ENCODE measurements around the gene P3H2. TPM values are rescaled to one million over a fixed set of nuclear protein-coding genes. Genes with fewer than 3 reads are reported as not detected.

Gene P3H2
- total and polyA plus RNA-seq, 9 of the 15 experiments (the other 6 are each of a cell fraction or from before 2014, with no cell fraction given): 0.04 to 0.26 (median 0.22) TPM; not detected in 6

- Histone ChIP-seq H2AFZ (ENCODE audit: low read depth, low read length) (no peak overlapping the region), H3K9me1 (ENCODE audit: control insufficient read depth, insufficient read depth, low read length) (no peaks in the 10 kb centered on the region), H3K4me3 (no peak overlapping the region), H3K4me2 (ENCODE audit: insufficient read depth, low read length) (no peak overlapping the region), H3K79me2 (ENCODE audit: control insufficient read depth, insufficient read depth, low read length) (no peaks in the 10 kb centered on the region), H3K36me3 (ENCODE audit: control insufficient read depth, insufficient read depth, low read length) (no peaks in the 10 kb centered on the region), H4K20me1 (replicated peaks; ENCODE audit: control insufficient read depth, insufficient read depth, low read length) (no peaks in the 10 kb centered on the region), H3K9me3 (replicated peaks; ENCODE audit: control insufficient read depth, insufficient read depth, low read depth, low read length) (no peaks in the 10 kb centered on the region), H3K4me1 (replicated peaks in 1 of 2; ENCODE audit: control insufficient read depth in 2 of 2, insufficient read depth in 2 of 2, low read length in 2 of 2) (no peaks in the 10 kb centered on the region), H3K9ac (ENCODE audit: insufficient read depth in 1 of 2, low read depth in 2 of 2, low read length in 2 of 2) (no peak overlapping the region), H3K27ac (ENCODE audit: extremely low read depth, low read depth, low read length) (no peak overlapping the region), H3K27me3 (ENCODE audit: control insufficient read depth in 2 of 2, insufficient read depth in 2 of 2, low read length in 2 of 2) (no peaks in the 10 kb centered on the region)
- no peak for FAIRE-seq
- in situ Hi-C loops (cut with MboI): no loop called here
- CTCF ChIA-PET (ENCODE audit: low intra/inter-chr PET ratio): no interaction called here
- no peak for DNase-seq (ENCODE audit: extremely low read depth in 1 of 4, low spot score in 3 of 4)
- intact Hi-C loops (cut with micrococcal nuclease): no loop called here
- 0% methylated on average over 4 of the region's 4 CpGs for WGBS (ENCODE audit: insufficient coverage, low coverage, missing lambda C conversion rate)
- POLR2A ChIA-PET: no interaction called here
- TF ChIP-seq ZNF778 (CRISPR knock-in tag; IDR thresholded peaks at IDR 0.05): no peak
- TF ChIP-seq PRMT5 (CRISPR knock-in tag; IDR thresholded peaks at IDR 0.05): no peak
- no peak for TF ChIP-seq CXXC5 (CRISPR knock-in tag; IDR thresholded peaks at IDR 0.05)
- no peak for TF ChIP-seq ZNF764 (CRISPR knock-in tag; IDR thresholded peaks at IDR 0.05; ENCODE audit: low read depth)
- TF ChIP-seq RBM15 (IDR thresholded peaks at IDR 0.05; ENCODE audit: insufficient read depth, low read length): no peak
- no peak for TF ChIP-seq ZNF23 (CRISPR knock-in tag; IDR thresholded peaks at IDR 0.05)
- TF ChIP-seq DLX4 (CRISPR knock-in tag; IDR thresholded peaks at IDR 0.05): no peak
- TF ChIP-seq ARID1B (IDR thresholded peaks at IDR 0.05): no peak
- no peak for TF ChIP-seq CEBPB (tag; IDR thresholded peaks at IDR 0.05)
- no peak for TF ChIP-seq MTA2 (IDR thresholded peaks at IDR 0.05; ENCODE audit: low read depth)
- no peak for TF ChIP-seq ZNF3 (CRISPR knock-in tag; IDR thresholded peaks at IDR 0.05)
- TF ChIP-seq ZNF175 (CRISPR knock-in tag; IDR thresholded peaks at IDR 0.05; ENCODE audit: low read depth): no peak
- TF ChIP-seq ZNF696 (CRISPR knock-in tag; conservative IDR thresholded peaks at IDR 0.05): no peak
- no peak for TF ChIP-seq IRF9 (tag; IDR thresholded peaks at IDR 0.05)
- TF ChIP-seq FOXJ2 (tag; IDR thresholded peaks at IDR 0.05): no peak
- TF ChIP-seq BRF1 (IDR thresholded peaks at IDR 0.05; ENCODE audit: borderline replicate concordance, extremely low read depth, insufficient read length): no peak
- no peak for TF ChIP-seq ZNF668 (CRISPR knock-in tag; IDR thresholded peaks at IDR 0.05)
- no peak for ATAC-seq
- no TSS peak for BruUV-seq (replicated peaks)
These were observed 108.3 kb downstream of the P3H2 start for GRCh38 chr3:190012314-190012782.
